HG03520 (cell line): Measurements from ENCODE around the gene CCN2.
A peak's percentile ranks its signal among the peaks of the same experiment; 100 is the strongest.
"Not testable (repeated sequence)": the region's sequence is repeated elsewhere in the genome, so short reads cannot be mapped to it uniquely, and the experiment has no call there.

Source experiments
- ATAC-seq: cut with Tn5 transposase; IDR thresholded peaks from one replicate; pipeline ENCODE4 v1.9.1; 2021; ENCODE audit warnings: mild to moderate bottlenecking, moderate library complexity; ENCODE audit not compliant: unreplicated experiment

The CCN2 gene

DNA sequence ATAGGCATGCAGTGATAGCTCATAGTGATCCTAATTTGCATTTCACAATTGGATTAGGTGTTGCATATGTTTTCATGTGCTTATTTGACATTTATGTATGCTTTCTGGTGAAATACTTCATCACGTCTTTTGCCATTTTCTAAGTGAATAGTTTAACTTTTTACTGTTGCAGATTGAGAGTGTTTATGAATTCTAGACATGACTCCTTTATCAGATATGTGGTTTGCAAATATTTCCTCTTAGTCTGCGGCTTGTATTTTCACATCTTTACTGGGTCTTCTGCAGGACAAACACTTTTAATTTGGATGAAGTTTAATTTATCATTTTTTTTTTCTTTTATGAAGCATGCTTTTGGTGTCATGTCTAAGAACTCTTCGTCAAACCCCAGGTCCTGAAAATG, 39.2 kb downstream of the CCN2 start:
- ATAC-seq = no peak

GRCh38 chr6:131910956-131911355, 40.2 kb downstream of the CCN2 start:
- ATAC-seq = no peak

- no peak for ATAC-seq
Measured at GRCh38 chr6:131910219-131910589, 41.0 kb downstream of the CCN2 start.

DNA sequence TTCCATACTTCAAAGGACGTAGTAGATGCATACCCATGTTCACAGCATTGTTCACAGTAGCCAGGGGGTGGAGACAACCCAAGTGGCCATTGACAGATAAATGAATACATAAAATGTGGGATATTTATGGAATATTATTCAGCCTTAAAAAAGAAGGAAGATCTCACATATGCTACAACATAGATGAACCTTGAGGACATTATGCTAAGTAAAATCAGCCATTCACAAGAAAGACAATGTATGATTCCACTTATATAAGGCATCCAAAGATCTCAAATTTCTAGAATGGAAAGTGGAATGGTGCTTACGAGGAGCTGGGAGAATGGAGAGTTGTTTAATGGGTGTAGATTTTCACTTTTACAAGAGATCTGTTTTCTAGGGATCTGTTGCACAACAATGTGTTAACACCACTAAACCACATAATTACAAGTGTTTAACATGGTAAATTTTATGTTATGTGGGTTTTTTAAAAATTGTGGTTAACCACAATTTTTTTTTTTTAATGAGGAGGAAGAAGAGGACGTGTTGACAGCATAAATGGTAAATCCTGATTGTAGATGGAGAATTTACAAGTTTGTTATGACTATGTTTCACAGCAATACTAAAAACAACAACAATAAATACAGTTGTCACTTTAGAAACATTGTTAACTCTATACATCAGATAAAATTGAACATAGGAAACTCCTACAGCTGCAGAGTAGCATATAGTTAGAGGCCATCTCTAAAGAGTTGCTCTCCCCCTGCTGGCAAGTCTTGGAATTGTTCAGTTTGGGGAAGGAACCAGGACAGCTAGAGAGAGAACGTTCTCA, 41.6 kb downstream of the CCN2 start:
- ATAC-seq = peak; percentile 97

DNA sequence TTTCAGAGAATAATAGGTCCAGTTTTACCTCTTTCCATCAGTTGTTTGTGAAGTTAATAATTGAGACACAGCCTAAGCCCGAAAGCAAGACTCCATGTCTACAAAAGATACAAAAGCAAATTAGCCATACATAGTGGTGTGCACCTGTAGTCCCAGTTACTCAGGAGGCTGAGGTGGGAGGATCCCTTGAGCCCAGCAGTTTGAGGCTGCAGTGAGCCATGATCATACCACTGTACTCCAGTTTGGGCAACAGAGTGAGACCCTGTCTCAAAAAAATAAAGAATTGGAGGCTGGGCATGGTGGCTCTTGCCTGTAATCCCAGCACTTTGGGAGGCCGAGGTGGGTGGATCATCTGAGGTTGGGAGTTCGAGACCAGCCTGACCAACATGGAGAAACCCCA, 42.4 kb downstream of the CCN2 start:
- not testable (repeated sequence) for ATAC-seq

GRCh38 chr6:131903734-131904133, 47.4 kb downstream of the CCN2 start:
- not testable (repeated sequence) for ATAC-seq

DNA sequence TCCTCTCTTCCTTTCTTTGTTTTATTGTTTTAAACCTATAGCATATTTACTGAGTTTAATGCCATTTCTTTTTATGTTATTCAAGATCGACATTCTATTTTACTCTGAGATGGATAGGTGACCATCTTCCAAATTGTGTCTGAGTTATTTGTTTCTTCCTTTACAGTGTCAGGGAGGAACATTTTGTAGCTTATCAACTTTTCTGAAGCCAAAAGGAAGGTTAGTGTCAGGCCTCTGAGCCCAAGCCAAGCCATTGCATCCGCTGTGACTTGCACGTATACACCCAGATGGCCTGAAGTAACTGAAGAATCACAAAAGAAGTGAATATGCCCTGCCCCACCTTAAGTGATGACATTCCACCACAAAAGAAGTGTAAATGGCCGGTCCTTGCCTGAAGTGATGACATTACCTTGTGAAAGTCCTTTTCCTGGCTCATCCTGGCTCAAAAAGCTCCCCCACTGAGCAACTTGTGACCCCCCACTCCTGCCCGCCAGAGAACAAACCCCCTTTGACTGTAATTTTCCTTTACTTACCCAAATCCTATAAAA, 49.8 kb downstream of the CCN2 start:
- not testable (repeated sequence) for ATAC-seq

DNA sequence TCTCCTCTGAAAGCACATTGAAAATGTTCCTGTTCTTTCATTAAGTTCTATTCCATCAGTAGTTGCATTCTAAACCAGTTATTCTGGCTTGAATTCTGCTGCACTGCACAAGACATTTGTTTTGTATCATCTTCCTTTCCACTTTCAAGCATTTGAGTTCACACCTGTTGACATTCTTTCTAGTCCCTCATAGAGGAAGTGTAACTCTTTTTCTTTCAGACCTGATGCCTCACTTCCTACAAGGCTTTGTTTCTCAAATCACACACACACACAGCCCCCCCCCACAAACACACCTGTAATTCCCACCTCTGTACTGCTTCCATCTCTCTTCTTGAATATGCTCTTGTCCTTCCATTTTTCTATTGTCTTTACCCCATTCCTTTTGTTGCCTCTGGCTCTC, 50.9 kb downstream of the CCN2 start:
- ATAC-seq = no peak

- no peak for ATAC-seq
Measured at GRCh38 chr6:131898718-131899117, 52.5 kb downstream of the CCN2 start.
